D721Med (cell line): ENCODE measurements around the gene EHMT1.

Experiments used
- DNase-seq: peaks from one replicate; pipeline ENCODE4 v3.0.0; 2011; ENCODE audit warnings: low spot score; ENCODE audit not compliant: insufficient read length
- FAIRE-seq: peaks from 2 replicates; lab custom pipeline; 2011; peaks lifted over from hg19 to GRCh38; lab: Jason Lieb, UNC
- TF ChIP-seq, protein P1 (sequence below): IDR thresholded peaks from 2 replicates; pipeline ENCODE4 v1.5.1; 2012; ENCODE audit warnings: mild to moderate bottlenecking, control low read depth; ENCODE audit not compliant: insufficient read depth; ENCODE audit errors: missing control alignments

The EHMT1 gene

DNA sequence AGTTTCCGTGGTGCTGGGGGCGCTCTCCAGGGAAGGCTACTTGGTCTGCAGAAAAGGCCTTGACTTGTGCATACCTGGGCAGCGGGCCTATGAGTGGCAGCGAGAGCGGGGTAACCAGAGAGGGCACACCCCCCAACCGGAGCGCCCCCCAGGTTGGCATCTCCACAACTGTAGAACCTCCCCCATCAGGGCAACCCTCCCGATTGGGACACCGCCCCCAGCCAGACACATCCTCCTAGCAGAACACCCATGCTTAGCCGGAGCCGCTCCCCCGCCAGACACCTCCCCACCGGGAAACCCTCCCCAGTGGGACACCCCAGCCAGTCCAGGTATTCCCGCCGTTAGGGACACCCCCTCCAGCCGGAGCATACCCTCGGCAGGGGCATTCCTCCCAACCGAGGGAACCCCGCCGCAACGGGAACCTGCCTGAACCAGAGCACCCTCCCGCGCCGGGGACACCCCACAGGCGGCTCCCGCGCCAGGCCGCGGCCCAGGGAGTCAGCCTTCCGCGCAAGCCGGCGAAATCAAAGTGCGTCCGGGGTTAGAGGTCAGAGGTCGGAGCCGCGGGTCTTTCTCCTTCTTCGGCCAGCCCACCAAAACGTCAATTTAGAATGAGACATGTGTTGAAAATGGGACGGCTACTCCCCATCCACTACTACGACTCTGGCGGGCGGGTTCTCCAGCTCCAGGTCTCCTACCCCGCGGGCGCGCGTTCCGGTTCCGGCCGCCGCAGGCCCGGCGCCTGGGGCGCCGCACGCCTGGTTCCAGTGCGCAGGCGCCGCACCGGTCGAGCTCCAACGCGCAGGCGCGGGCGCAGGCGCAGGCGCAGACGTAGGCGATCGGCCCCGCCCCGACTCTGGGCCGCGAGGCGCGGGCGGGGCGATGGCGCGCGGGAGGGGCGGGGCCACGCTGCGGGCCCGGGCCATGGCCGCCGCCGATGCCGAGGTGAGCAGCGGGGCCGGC is at the start of gene EHMT1:
Gene EHMT1 (plus strand): TSS at position 901 of the 963 bp plus-strand sequence. CDS start 24 bp downstream, at position 925.
- DNase-seq (peak; percentile 94), FAIRE-seq (no peak)
- TF ChIP-seq, protein P1, sequence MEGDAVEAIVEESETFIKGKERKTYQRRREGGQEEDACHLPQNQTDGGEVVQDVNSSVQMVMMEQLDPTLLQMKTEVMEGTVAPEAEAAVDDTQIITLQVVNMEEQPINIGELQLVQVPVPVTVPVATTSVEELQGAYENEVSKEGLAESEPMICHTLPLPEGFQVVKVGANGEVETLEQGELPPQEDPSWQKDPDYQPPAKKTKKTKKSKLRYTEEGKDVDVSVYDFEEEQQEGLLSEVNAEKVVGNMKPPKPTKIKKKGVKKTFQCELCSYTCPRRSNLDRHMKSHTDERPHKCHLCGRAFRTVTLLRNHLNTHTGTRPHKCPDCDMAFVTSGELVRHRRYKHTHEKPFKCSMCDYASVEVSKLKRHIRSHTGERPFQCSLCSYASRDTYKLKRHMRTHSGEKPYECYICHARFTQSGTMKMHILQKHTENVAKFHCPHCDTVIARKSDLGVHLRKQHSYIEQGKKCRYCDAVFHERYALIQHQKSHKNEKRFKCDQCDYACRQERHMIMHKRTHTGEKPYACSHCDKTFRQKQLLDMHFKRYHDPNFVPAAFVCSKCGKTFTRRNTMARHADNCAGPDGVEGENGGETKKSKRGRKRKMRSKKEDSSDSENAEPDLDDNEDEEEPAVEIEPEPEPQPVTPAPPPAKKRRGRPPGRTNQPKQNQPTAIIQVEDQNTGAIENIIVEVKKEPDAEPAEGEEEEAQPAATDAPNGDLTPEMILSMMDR, result no peak

DNA sequence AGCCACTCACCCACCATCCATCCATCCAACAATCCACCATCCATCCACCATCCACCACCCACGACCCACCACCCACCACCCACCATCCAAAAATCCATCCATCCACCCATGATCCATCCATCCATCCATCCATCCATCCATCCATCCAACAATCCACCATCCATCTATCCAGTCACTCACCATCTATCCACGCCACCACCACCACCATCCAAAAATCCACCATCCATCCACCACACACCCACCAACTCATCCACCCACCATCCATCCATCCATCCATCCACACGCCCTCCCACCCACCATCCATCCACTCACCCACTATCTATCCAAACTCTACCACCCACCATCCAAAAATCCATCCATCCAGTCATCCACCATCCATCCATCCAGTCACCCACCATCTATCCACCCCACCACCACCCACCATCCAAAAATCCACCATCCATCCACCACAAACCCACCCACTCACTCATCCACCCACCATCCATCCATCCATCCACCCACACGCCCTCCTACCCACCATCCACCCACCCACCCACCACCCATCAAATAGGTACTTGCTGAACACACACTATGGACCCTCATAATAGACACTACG is 49.1 kb upstream of the EHMT1 start:
- no peak for FAIRE-seq
- DNase-seq, result no peak
- TF ChIP-seq, protein P1, result no peak

DNA sequence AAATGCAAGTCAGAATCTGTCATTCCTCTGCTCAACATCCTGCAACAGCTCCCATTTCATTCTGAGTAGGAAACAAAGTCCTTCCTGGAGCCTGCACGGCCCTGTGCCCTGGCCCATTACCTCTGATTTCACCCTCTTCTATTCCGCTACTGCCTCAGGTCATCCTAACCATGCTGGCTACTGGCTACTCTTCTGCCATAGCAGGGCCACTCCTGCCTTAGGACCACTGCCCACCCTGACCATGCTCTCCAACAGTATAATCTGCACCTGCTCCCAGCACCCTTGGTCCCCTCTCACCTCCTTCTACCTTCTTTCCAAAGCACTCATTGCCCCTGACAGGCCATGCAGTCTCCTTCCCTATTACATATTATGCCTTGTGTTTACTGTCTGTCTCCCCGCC is 48.2 kb upstream of the EHMT1 start:
- DNase-seq (no peak), FAIRE-seq (no peak)
- TF ChIP-seq, protein P1, result no peak

DNA sequence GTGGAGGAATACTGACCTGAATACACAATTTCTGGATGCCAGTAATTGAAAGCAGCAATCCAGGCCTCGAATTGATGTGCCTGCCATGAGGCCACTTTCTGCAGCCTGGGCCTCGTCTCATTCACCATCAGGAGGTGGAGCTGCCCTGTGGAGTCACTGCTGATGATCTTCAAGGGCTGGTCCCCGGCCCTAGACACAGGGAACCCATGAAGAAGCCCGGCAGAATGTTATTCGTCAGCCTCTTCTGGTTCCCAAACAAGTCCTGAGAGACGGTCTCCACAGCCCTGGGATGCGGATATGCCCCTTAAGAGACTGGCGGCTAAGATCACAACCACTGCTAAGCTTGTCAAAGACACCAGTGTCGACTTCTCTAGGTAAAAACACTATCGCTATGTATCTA is 44.6 kb upstream of the EHMT1 start:
- TF ChIP-seq, protein P1, result no peak
- DNase-seq (no peak), FAIRE-seq (no peak)

DNA sequence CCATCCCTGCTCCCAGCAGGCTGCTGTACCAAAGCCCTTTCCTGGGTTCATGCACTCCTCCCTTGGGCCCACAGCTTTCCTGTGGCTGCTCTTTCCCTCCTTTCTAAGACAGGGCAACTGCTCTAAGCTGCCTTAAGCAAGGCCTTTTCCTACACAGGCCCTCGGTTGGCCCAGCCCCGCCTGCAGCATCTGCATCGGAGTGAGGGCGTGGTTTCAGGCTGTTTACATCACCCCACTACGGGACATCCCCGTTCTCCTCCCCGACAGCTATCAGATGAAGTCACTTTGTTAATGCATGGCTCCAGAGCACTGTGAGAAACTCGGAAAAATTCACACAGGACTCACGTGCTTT is 43.5 kb upstream of the EHMT1 start:
- TF ChIP-seq, protein P1, result no peak
- FAIRE-seq (no peak), DNase-seq (no peak)

DNA sequence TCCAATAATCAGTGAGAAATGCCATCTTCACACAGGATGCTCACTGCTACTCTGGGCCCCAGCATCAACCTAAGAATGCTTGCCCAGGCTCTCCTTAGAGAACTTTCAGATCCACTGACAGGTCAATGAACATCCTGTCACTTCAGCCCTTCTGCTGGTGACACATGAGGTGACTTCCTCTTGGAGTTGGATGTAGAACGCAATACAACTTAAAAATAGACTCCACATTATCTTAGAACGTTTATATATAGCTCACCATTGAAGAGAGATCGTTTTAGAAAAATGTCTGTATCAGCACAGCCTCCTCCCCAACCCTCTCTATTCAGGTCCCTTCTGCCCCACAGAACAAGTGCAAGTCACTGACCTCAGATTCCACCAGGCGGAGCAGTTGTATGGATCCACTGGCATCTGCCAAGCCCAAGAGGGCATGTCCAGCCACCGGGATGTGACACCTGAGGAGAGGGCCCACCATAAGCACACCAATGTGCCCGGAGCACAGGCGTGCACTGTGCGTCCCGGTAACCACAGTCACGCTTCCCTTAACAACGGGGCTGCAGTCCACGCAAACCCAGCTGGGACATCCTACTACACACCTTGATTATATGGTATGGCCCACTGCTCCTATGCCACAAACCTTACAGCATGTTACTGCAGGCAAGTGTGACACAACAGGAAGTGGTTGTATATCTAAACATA is 42.9 kb upstream of the EHMT1 start:
- DNase-seq, result no peak
- FAIRE-seq, result no peak
- TF ChIP-seq, protein P1, result no peak
